Measurements from ENCODE around the gene CCDC71.

Gene CCDC71

GRCh38 chr3:49170744-49171118 lies 4.6 kb upstream of the CCDC71 start:
- no peak for DNase-seq (ENCODE audit: low read depth in 2 of 3, low spot score in 1 of 3)

- no peak for DNase-seq (ENCODE audit: low read depth in 2 of 3, low spot score in 1 of 3)
These were observed 823 bp upstream of the CCDC71 start for GRCh38 chr3:49166752-49167556.

GRCh38 chr3:49164983-49165720 lies 979 bp downstream of the CCDC71 start:
- no peak for DNase-seq (ENCODE audit: low read depth in 2 of 3, low spot score in 1 of 3)

- no peak for DNase-seq (ENCODE audit: low read depth in 2 of 3, low spot score in 1 of 3)
These were observed 2.5 kb downstream of the CCDC71 start for GRCh38 chr3:49163609-49164008.

GRCh38 chr3:49162751-49163419 lies 3.2 kb downstream of the CCDC71 start:
- no peak for DNase-seq (ENCODE audit: low read depth in 2 of 3, low spot score in 1 of 3)

GRCh38 chr3:49161808-49162530 lies 4.2 kb downstream of the CCDC71 start:
- no peak for DNase-seq (ENCODE audit: low read depth in 2 of 3, low spot score in 1 of 3)

GRCh38 chr3:49161197-49161596 lies 4.9 kb downstream of the CCDC71 start:
- no peak for DNase-seq (ENCODE audit: low read depth in 2 of 3, low spot score in 1 of 3)

- no peak for DNase-seq (ENCODE audit: low read depth in 2 of 3, low spot score in 1 of 3)
These were observed 7.3 kb downstream of the CCDC71 start for GRCh38 chr3:49158792-49159191.

- DNase-seq (ENCODE audit: low read depth in 2 of 3, low spot score in 1 of 3), result peak; percentile 34 to 50 (median 47)
These were observed 7.9 kb downstream of the CCDC71 start for GRCh38 chr3:49158103-49158709.

GRCh38 chr3:49157289-49157688 lies 8.8 kb downstream of the CCDC71 start:
- DNase-seq (ENCODE audit: low read depth in 2 of 3, low spot score in 1 of 3), result no peak

- no peak for DNase-seq (ENCODE audit: low read depth in 2 of 3, low spot score in 1 of 3)
These were observed 12.7 kb downstream of the CCDC71 start for GRCh38 chr3:49153349-49153912.

GRCh38 chr3:49151610-49152009 lies 14.5 kb downstream of the CCDC71 start:
- DNase-seq (ENCODE audit: low read depth in 2 of 3, low spot score in 1 of 3), result no peak

GRCh38 chr3:49148159-49148558 lies 18.0 kb downstream of the CCDC71 start:
- no peak for DNase-seq (ENCODE audit: low read depth in 2 of 3, low spot score in 1 of 3)

GRCh38 chr3:49140080-49140479 lies 26.1 kb downstream of the CCDC71 start:
- DNase-seq (ENCODE audit: low read depth in 2 of 3, low spot score in 1 of 3), result no peak

GRCh38 chr3:49135499-49135898 lies 30.6 kb downstream of the CCDC71 start:
- DNase-seq (ENCODE audit: low read depth in 2 of 3, low spot score in 1 of 3), result no peak

GRCh38 chr3:49134471-49135265 lies 31.5 kb downstream of the CCDC71 start:
- DNase-seq (ENCODE audit: low read depth in 2 of 3, low spot score in 1 of 3), result no peak

- DNase-seq (ENCODE audit: low read depth in 2 of 3, low spot score in 1 of 3), result no peak
These were observed 32.7 kb downstream of the CCDC71 start for GRCh38 chr3:49133226-49133951.

- DNase-seq (ENCODE audit: low read depth in 2 of 3, low spot score in 1 of 3), result no peak
These were observed 33.5 kb downstream of the CCDC71 start, which contains the start of gene LAMB2 for GRCh38 chr3:49132437-49133225. Gene LAMB2, minus strand, starts transcription at chr3:49133050. Its CDS starts 183 bp downstream, at chr3:49132867.

Measured in stimulated activated CD4-positive, alpha-beta T cell treated with anti-CD3 and anti-CD28 coated beads, Interleukin-12 subunit alpha, Interleukin-12 subunit beta, amount 100 ng/mL, for 48 hours (primary cell).